Measurements from ENCODE around the gene MAML2. TPM values are rescaled to one million over a fixed set of nuclear protein-coding genes. Genes with fewer than 3 reads are reported as not detected.

The MAML2 gene
- total RNA-seq, 1 experiment from 2014 or later, result 6.6 TPM

DNA sequence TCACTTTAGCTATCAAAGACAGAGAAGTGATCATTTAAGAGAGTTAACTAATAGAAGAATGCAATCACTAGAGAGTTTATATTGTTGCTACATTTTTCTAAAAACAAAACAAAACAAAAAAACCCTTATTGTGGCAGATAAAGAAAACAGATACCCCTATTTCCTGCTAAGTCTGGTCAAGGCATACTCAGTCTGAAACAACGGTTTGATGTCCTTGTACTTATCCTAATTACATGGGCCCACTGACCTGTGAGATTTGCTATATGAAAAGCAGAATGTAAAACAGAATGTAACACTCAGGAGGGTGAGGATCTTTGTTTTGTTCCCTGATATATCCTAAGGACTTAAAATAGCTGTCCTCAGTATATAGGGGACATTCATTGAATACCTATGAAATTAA is 24.6 kb downstream of the MAML2 start:
- DNase-seq (ENCODE audit: low read depth), result no peak

DNA sequence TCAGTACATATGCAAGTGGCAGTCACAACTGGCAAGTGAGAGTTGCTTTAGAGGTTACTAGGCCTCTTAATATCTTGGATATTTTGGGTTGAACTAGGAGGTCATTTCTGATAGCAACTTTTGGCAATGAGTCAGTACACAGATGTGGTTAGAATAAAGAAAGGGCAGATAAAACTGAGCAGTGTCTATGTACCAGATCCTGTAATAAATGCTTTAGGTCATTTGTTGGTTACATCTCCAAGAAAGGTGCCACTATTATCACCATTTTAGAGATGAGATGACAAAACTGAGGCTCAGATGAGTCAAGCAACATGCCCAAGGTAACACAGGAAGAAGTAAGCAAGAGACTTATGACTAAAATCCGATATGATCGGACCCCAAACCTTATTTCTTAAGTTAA is 25.0 kb downstream of the MAML2 start:
- no peak for DNase-seq (ENCODE audit: low read depth)

DNA sequence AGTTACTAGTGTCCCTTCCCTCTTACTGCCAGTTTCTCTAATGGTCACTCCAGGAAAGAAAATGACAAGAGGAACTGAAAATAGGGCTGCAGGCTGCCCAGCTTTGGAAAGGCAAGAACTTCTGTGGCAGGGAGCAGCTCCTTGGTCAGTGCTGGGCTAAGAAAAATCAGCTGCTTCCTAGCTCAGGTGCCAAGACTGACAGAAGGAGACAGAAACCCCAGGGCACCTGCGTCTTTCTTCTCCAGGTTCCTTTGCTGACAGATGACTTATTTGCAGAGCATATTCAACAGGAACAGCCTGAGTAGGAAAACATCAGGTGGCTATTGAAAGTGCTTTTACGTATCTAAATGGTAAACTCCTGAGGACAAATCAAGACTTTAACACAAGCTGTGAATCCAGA is 25.4 kb downstream of the MAML2 start:
- no peak for DNase-seq (ENCODE audit: low read depth)

DNA sequence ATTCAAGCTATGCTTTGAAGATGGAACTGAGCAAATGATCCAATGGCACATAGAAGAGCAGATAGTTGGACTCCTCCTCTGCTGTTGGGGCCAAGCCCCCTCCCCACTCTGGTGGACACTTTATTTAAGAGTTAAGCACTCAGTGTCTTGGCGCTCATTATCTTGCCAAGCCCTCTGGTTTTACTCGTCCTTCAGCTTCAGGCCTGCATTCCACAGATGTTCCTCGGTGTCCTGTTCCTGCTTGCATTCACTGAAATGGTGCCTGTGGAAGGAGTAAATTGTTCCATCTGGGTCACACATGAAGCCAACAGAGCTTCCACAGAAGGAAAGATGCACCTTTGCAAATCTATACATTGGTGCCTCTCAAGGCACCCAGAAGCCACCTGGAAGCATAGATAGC is 26.1 kb downstream of the MAML2 start:
- DNase-seq (ENCODE audit: low read depth), result no peak

DNA sequence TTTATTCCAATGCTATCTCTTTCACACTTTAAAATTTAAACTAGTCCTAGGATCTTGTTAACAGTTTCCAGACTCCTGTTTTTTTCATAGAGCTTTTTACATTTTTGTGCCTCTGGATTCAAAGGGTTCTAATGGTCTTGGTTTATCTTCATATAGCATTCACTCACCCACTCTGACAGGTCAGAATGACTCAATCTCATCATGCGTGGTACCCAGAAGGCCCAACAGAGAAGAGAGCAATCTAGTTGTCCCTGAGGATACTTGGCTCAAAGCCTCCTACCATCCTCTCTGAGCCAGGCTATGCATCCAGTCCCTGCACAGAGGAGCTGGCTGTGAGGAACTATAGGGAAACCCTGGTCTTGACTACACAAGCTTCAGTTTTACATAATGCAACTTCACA is 27.5 kb downstream of the MAML2 start:
- no peak for DNase-seq (ENCODE audit: low read depth)

DNA sequence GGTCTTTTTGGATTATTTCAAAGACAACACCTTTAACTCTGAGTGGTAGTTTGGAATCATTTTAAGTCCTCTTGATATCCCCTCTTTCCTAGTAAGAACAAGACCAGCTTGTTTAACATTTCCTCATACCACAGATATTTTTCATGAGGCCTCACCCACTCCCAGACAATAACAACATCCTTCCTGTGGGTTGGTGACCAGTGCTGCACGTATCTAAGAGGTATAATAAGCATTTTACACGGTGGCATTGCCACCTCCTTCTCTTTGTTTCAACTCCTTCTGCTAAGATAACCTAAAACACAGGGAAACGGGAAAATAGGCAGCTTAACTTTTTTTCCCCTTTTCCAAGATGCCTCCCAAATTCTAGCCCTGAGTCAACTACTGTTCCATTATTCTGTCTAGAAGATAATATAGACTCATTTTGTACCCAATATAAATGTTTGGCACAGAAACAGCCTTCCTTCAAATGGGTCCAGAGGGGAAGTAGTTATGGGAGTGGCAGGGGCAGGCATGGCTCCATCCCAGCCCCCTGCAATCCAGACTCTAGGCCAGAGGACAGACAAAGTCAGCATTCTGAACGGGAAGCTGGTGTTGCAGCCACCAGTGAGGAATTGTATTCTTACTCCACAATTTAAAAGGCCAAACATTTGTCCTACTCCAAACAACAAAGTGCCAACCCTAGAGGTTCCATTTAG is 28.5 kb downstream of the MAML2 start:
- DNase-seq (ENCODE audit: low read depth), result peak; percentile 79

DNA sequence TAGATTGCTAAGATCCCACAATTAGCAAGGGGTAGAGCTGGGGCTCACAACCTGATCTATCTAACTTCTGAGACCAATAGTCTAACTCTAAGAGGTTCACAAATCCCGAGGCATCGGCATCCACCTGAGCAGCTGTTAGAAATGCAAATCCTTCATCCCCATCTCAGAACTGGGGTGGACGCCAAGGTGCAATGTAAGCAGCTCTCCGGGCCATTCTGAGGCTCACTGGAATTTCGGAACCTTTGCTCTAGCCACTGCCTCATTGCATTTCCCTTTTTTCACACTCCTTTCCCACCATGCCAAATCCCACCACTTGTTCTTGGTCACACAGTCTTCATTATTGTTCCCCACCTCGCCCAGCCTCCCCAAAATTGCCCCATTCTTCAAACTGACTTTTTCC is 29.8 kb downstream of the MAML2 start:
- DNase-seq (ENCODE audit: low read depth), result no peak

DNA sequence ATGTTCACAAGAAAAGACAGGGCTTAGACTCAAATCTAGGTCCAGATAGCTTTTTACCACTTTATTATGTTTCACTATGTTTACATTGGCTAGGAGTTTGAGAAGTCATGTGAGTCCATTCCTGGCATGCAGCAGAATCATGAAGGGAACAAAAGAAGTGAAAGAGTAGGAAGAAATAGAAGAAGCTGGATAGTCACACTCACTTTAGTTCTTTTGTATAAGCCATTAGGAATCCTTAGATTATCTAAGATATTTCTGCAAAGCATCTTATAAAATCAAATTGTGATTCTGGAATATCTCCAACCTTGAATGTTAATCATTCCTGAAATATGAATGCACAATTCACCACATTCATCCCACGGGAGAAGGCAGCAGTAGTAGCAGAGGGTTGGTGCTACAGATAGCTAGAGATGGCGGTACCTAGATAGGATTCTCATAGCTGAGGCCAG is 31.9 kb downstream of the MAML2 start:
- peak; percentile 57 for DNase-seq (ENCODE audit: low read depth)

DNA sequence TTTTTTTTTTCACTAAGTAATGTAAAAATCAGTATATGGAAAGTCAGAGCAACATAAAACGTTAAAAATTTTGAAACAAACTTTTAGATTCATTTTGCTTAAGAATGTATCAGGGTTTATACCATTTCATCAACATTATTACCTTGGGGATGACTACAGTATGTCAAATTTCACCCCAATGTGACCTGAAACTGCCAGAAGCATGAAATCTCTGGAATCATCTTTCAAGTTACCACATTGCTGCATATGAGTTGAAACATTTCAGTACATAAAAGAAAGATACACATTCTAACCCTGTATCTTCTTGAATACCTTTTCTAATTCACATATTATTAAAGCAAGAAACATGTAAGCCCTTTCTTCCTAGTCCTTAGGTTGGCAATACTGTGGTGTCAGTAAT is 32.8 kb downstream of the MAML2 start:
- DNase-seq (ENCODE audit: low read depth), result no peak

DNA sequence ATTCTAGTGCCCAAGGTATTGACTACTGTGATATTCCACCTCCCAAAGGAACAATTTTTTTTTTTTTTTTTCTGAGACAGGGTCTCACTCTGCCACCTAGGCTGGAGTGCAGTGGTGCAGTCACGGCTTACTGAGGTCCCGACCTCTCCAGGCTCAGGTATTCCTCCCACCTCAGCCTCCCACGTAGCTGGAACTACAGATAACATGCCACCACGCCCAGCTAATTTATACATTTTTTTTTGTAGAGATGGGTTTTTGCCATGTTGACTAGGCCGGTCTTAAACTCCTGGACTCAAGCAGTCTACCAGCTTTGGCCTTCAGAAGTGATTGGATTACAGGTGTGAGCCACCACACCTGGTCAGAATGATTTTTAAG is 33.4 kb downstream of the MAML2 start:
- DNase-seq (ENCODE audit: low read depth), result no peak

DNA sequence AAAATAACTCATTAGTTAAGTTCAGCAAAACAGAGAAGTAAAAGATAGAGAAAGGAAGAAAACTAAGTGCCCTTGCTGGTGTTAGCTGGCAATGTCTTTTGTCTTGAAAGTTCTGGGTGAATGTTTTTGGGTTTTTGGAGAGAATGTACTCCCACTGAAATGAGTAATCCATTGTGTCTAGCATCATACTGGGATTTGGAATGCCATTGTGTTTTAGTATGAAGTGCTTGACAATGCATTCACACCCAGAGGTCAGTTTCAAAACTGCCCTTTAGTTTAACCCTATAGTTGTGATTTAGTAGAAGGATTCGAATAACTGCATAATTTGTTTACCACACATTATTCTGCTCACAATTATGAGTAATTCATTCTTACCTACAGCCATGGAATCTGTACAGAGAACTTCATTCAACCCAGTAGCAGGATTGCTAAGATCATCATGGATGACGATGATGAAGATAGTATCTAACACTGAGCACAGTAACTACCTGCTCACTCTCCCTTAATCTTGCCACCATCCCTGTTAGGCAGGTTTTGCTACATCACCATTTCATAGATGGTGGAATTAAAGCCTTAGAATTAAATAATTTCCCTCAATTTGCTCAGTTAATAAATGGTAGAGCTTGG is 33.9 kb downstream of the MAML2 start:
- DNase-seq (ENCODE audit: low read depth), result peak; percentile 40

DNA sequence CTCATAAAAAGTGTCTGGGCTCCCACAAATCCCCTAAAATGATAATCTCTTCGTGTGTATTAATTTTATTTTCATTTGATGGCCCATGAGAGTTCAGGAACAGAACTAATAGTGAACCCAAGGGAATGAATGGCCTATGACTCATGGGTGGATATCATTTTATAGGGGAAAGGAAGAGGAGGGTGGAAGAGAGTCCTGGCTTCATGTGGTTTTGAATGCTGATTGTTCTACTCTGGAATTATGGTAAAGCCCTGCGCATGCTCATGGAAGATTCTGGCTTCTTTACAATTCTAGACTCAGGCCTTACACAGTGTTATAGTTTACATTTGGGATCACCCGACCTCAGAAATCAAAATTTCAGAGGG is 35.2 kb downstream of the MAML2 start:
- peak; percentile 88 for DNase-seq (ENCODE audit: low read depth)

DNA sequence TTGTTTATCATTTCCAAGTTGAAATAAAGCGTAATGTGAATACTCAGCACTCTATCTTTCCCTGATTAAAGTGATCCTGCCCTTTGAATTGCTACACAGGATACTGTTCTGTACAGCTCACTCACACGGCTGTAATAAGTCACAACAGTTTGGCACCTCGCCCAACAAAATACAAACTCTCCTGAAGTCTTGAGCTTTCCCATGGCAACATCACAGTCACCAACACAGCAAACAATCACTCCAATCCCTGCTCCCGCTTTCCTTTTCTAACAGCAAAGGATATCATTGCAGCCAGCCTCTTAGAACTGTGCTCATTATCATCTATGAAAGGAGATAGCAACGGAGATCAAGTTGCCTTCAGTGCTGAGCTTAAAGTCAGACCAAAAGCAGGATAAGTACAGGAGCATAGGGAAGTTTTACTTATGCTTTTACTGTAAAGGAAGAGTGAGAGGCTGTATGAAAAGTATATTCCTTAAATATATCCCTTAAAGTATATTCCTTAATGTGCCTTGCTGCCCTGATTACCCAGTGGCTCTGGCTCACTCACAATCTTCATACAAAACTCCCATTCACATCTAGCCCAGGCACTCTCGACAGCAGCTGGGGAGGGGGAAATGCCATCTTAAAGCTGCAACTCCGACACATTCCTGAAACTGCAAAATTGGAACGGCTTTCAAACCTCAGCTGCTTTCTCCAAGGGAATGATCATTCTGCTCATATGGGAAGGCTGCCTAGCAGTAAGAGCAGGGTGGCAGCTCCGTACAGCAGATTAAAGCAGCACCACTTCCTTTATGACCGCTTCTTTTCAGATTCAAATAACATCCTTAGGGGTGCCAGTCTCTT is 35.8 kb downstream of the MAML2 start:
- DNase-seq (ENCODE audit: low read depth), result peak; percentile 98

DNA sequence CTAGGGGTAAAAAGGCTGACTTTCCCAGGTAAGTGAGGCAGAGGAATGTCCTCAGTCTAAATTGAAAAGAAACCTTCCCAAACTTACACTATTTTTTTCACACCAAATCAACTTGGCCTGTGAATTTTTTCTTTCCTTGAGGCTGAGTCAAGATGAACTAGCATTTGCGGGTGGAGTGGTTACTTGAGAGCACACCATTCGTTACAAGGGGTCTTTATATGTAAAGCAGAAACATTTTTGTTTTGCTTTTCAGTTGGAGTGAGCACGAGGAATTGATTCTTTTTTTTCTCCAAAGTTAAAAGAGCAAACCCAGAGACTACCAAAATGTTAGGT is 36.4 kb downstream of the MAML2 start:
- peak; percentile 48 for DNase-seq (ENCODE audit: low read depth)

DNA sequence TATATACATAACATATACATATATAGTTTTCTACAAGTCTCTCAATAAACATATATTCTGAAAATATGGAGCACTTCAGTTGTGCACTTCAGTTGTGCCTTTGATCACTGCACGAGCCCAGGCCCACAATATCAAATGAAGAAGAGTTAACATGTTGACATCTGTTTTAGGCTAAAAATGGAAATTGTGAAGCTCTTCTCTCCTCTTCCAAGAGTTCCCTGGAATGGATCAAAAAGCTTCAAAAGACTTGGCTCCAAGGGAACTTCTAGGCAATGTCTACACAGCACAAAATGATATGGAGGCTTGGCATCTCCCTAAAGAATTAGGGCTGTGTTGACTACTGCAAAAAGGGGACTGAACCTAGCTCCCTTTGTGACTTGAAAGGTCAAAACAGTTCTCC is 36.9 kb downstream of the MAML2 start:
- DNase-seq (ENCODE audit: low read depth), result no peak

DNA sequence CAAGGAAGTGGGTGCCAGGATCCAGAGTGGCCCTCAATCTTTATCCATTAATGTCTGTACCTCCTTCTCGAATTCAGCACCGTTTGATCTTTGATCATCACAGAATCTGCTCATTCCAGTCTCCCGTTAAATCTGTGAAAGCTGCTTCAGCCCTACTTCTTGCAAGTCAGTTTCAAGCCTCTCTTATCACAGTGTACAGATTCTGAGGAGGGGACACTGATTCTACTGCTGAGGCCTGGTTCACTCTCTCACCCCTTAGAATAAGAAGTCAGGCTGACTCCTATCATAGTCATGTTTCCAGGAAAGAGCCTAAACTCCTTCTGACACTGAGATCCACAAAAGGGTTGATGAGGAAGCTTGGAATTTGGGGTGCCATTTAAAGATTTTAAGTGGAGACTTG is 39.0 kb downstream of the MAML2 start:
- no peak for DNase-seq (ENCODE audit: low read depth)

DNA sequence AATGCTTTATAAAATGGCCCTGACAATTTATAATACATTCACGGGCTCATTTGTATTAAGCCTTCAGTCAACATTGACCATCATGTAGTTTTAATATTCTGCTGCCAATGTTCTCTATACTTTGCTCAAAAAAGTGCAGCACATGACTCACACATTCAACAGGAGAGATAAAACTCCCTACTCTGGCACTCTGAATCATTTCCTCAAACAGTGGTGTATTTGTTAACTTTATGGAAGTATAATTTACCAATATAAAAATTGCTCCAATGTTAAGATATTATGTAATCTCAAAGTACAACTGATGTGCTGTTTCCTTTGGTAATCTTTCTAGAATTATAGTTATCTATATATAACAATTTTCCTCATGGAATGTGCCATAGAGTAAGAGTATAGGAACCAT is 39.9 kb downstream of the MAML2 start:
- peak; percentile 66 for DNase-seq (ENCODE audit: low read depth)

DNA sequence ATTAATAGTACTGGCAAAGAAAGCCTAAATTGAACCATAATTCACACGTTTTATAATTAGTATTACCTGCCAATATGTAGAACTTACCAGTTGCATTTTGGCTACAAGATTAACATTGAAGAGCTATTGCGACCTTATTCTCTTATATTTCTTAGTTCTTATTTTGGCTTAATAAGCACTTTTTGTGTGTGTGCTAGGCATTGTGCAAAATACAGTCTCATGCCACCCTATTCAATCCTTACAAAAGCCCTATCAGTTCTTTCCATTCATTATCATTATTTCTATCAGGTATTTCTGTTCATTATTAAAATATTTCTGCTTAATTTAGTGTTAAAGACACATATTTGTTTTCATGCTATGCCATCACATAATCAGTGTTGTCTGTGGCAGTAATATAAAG is 41.2 kb downstream of the MAML2 start:
- DNase-seq (ENCODE audit: low read depth), result no peak

DNA sequence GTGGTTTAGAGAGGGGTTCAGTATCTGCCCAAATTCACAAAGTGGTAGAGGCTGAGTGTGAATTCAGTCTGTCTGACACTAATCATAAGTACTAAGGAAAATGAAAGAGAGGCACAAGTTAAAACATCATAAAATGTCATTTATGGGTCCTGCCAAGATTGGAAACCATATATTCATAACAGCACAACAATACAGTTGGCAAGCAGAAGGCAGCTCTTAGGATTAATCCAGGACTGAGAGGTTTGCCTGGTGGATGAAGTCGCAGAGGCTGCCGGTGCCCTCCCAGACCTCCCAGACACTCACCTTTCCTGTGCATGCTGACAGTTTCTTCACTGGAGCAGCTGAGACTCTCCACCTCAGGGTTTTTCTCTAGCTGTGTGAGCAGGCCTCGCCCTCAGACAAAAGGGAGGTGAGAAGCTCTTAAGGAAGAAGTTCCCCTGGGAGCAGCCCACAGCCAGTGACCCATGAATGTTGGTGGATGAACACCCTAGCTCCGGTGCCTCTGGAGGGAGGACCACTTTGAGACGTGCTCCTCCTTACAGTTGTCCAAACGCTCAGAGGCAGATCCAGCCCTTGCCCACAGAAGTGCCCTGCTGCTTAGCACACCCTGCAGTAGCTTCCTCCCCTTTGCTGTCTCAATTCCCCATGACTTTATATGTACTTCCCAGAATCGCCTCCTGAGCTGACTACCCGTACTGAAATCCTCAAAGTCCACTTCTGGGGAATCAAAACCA is 43.7 kb downstream of the MAML2 start:
- DNase-seq (ENCODE audit: low read depth), result no peak

DNA sequence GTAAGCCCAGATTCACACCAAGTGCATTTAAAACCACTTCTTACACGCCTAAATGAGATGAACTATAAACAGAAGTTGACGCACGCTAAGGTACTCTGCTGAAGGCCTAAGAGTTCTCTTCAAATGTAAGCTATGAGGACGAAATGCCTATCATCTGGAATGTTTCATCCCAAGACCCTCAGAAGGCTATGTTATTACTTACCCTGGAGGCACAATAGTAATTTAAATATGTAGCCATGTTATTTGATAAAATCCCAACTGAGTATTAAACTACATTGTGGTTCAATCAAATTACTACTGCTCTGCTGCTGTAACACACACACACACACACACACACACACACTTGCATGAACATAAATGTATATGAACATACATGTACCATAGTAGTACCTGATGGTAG is 47.6 kb downstream of the MAML2 start:
- DNase-seq (ENCODE audit: low read depth), result no peak

DNA sequence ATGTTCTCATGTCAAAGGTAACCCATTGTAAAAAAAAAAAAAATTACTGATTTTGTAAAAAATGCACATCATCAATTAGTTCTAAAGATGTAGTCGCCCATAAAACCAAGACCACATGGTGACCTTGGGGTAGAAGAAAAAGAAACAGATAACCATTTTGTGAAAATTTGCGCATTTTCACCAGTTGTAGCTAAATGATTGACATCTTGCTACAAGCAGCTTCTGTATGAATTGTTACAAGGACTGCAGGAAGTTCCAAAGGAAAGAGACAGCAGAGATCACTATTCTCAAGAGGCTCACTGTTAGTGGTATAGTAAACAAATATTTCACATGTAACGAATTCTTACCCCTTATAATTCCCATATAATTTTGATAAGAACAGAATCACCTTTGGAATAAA is 48.7 kb downstream of the MAML2 start:
- no peak for DNase-seq (ENCODE audit: low read depth)

DNA sequence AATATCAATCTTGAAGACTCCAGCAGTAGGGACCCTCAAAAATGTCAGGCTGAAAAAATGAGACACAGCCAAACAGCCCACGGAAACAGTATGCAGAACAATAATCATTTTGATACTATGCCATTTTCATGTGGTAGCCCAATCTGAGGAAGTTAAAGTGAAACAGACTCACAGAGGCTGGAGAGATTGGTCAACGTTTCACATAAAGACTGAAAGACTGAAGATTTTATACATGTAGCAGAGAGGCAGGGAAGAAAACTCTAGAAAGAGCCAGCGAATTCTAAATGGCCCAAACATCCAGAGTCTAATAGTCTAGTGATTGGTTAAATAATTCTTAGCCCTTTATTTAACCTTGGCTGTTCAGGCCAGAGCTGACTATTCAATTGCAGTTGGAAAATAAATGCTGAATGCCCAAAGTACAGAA is 49.4 kb downstream of the MAML2 start:
- no peak for DNase-seq (ENCODE audit: low read depth)
